Stomach (tissue), 4 donors: ENCODE data around the gene ATP8A1.

Experiments
- POLR2A ChIP-seq, 4 donors: fragments of 450-650 bp; IDR thresholded peaks; one replicate each; pipeline ENCODE4 v1.6.1; 2016; ENCODE audit warnings: antibody characterized with exemption in 4 of 4, control low read depth in 2 of 4, mild to moderate bottlenecking in 1 of 4, moderate library complexity in 1 of 4
- POLR2AphosphoS5 ChIP-seq, 3 donors: sonication (generic); formaldehyde crosslinking; IDR thresholded peaks; one replicate each; pipeline ENCODE4 v1.6.1; 2016; ENCODE audit warnings: antibody characterized with exemption in 3 of 3
- TF ChIP-seq, protein P1 (sequence below), 7 experiments: fragments of 450-650 bp in 4 of 7; fragments of 200-600 bp in 3 of 7; sonication (generic) in 3 of 7; IDR thresholded peaks; one replicate each; pipeline ENCODE4 v1.5.1; 2016 to 2019; ENCODE audit warnings: antibody characterized with exemption in 7 of 7, control low read depth in 2 of 7, mild to moderate bottlenecking in 1 of 7

DNA sequence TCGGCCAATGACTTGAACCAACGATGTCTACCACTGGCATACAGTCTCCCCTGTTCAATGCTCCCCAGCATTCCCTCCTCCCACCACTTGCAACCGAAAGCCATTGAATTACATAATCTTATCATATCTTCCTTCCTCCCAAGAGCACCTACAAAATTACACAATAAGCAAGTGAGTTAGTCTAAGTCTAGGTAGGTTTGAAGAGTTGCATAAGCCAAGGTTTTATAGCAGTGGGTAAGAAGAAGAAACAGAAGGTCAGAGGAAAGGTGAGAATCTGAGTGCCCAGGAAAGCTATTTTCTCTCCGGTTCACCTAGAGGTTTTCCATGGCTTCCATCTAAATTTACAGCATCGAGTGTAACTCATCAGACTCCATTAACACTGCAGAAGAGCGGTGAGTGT is 40.3 kb downstream of the ATP8A1 start:
- TF ChIP-seq POLR2A (IDR thresholded peaks at IDR 0.05) (no peak), POLR2AphosphoS5 (IDR thresholded peaks at IDR 0.05) (no peak)
- TF ChIP-seq, protein P1, sequence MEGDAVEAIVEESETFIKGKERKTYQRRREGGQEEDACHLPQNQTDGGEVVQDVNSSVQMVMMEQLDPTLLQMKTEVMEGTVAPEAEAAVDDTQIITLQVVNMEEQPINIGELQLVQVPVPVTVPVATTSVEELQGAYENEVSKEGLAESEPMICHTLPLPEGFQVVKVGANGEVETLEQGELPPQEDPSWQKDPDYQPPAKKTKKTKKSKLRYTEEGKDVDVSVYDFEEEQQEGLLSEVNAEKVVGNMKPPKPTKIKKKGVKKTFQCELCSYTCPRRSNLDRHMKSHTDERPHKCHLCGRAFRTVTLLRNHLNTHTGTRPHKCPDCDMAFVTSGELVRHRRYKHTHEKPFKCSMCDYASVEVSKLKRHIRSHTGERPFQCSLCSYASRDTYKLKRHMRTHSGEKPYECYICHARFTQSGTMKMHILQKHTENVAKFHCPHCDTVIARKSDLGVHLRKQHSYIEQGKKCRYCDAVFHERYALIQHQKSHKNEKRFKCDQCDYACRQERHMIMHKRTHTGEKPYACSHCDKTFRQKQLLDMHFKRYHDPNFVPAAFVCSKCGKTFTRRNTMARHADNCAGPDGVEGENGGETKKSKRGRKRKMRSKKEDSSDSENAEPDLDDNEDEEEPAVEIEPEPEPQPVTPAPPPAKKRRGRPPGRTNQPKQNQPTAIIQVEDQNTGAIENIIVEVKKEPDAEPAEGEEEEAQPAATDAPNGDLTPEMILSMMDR (IDR thresholded peaks at IDR 0.05), result no peak
